Keratinocyte (primary cell): Measurements from ENCODE around the gene AJAP1. TPM values are rescaled to one million over a fixed set of nuclear protein-coding genes. Genes with fewer than 3 reads are reported as not detected.

ENCODE experiments used
- DNase-seq: peaks from one replicate; pipeline ENCODE4 v3.0.0-alpha.2; 2011; ENCODE audit warnings: low read depth, missing footprints, low spot score
- FAIRE-seq: peaks from 2 replicates; lab custom pipeline; 2011; peaks lifted over from hg19 to GRCh38; lab: Jason Lieb, UNC
- H2AFZ ChIP-seq: 2 replicates; pipeline ENCODE4 v1.6.0; 2012; ENCODE audit warnings: low read length, control low read depth, inconsistent platforms; ENCODE audit not compliant: control insufficient read depth
- H3K27ac ChIP-seq: 2 replicates; pipeline ENCODE4 v1.5.1; 2011; ENCODE audit warnings: low read length; ENCODE audit not compliant: control insufficient read depth, insufficient read depth
- H3K27me3 ChIP-seq: 3 replicates; pipeline ENCODE4 v1.6.0; 2011; ENCODE audit warnings: low read length; ENCODE audit not compliant: control insufficient read depth, insufficient read depth; ENCODE audit errors: extremely low read depth
- H3K36me3 ChIP-seq, 2 experiments: 2 replicates in 1 of 2; 3 replicates in 1 of 2; pipeline ENCODE4 v1.5.1; 2011; ENCODE audit warnings: low read length in 2 of 2, mild to moderate bottlenecking in 1 of 2; ENCODE audit not compliant: control insufficient read depth in 2 of 2, insufficient read depth in 2 of 2; ENCODE audit errors: extremely low read depth in 1 of 2
- H3K4me1 ChIP-seq: 3 replicates; pipeline ENCODE4 v1.5.1; 2011; ENCODE audit warnings: low read length; ENCODE audit not compliant: control insufficient read depth, insufficient read depth; ENCODE audit errors: extremely low read depth
- H3K4me2 ChIP-seq: 3 replicates; pipeline ENCODE4 v1.6.0; 2011; ENCODE audit warnings: low read depth, low read length; ENCODE audit not compliant: control insufficient read depth, insufficient read depth; ENCODE audit errors: extremely low read depth
- H3K4me3 ChIP-seq, 3 experiments: fragments of 200-600 bp in 1 of 3; sonication (generic) in 1 of 3; 2 replicates in 2 of 3; 3 replicates in 1 of 3; pipeline ENCODE4 v1.5.1; 2011 to 2016; ENCODE audit warnings: low read length in 3 of 3, mild to moderate bottlenecking in 3 of 3, control low read depth in 2 of 3, inconsistent platforms in 1 of 3, low read depth in 1 of 3, mixed read lengths in 1 of 3, mixed run types in 1 of 3, moderate library complexity in 1 of 3; ENCODE audit not compliant: control insufficient read depth in 2 of 3, insufficient read depth in 2 of 3; ENCODE audit errors: extremely low read depth in 1 of 3
- H3K79me2 ChIP-seq: 2 replicates; pipeline ENCODE4 v1.6.0; 2012; ENCODE audit warnings: low read length; ENCODE audit not compliant: control insufficient read depth, insufficient read depth
- H3K9ac ChIP-seq: 3 replicates; pipeline ENCODE4 v1.6.0; 2011; ENCODE audit warnings: low read length; ENCODE audit not compliant: control insufficient read depth, insufficient read depth; ENCODE audit errors: extremely low read depth
- H3K9me1 ChIP-seq: 3 replicates; pipeline ENCODE4 v1.6.0; 2011; ENCODE audit warnings: low read length; ENCODE audit not compliant: control insufficient read depth, insufficient read depth; ENCODE audit errors: extremely low read depth
- H3K9me3 ChIP-seq: 2 replicates; pipeline ENCODE4 v1.5.1; 2012; ENCODE audit warnings: low read depth, low read length; ENCODE audit not compliant: control insufficient read depth
- H4K20me1 ChIP-seq: 3 replicates; pipeline ENCODE4 v1.6.0; 2011; ENCODE audit warnings: low read length; ENCODE audit not compliant: control insufficient read depth, insufficient read depth; ENCODE audit errors: extremely low read depth
- CTCF ChIP-seq, 3 experiments: IDR thresholded peaks in 1 of 3; conservative IDR thresholded peaks in 1 of 3; optimal IDR thresholded peaks in 1 of 3; 2 replicates in 2 of 3; 3 replicates in 1 of 3; pipeline versions ENCODE3 to v1.5.1; 2011; ENCODE audit warnings: low read length in 3 of 3, mild to moderate bottlenecking in 3 of 3, moderate library complexity in 2 of 3, control low read depth in 1 of 3, inconsistent platforms in 1 of 3; ENCODE audit not compliant: insufficient read depth in 2 of 3; ENCODE audit errors: extremely low read depth in 1 of 3
- EZH2 ChIP-seq: IDR thresholded peaks from one replicate; pipeline ENCODE4 v1.6.1; 2012; ENCODE audit warnings: inconsistent platforms, mild to moderate bottlenecking, low read length, moderate library complexity
- dilution Hi-C: fragments of 300-500 bp; cut with MboI; formaldehyde crosslinking; loops from one replicate; pipeline ENCODE4 v1.7.0; 2020; ENCODE audit warnings: low sequenced_read_pairs; ENCODE audit not compliant: extremely low pct_ligation_motif_present
- polyA plus RNA-seq, 5 experiments: library from polyadenylated mRNA; depleted of rRNA in 3 of 5; stranded (reverse) in 3 of 5; stranded (forward) in 1 of 5; unstranded in 1 of 5; fragments of >200 nt; gene quantifications; 1 replicate in 1 of 5; 2 replicates in 3 of 5; 3 replicates in 1 of 5; pipeline versions ENCODE4 v1.2.1 to v1.2.3, GENCODE V29; 2011 to 2012; ENCODE audit warnings: missing spikeins in 2 of 5, low read depth in 1 of 5, low replicate concordance in 1 of 5

Gene AJAP1
- polyA plus RNA-seq, 1 donor (not counting 4 experiments of a cell fraction or from before 2014, with no cell fraction given): 2.2 TPM

DNA sequence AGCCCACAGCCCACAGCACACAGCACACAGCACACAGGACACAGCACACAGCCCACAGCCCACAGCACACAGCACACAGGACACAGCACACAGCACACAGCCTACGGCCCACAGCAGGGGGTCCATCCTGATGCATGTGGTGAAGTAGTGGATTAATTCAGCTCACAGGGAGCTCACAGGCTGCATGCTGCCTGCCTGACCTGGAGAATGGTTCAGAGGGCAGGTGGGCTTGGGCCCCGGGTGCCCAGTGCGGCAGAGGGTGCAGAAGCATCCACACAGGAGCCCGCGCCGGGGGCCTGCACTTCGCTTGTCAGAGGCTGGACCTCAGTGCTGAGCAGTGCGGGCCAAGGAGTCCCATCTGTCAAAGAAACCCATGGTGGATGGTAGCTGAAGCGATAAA, 21.1 kb upstream of the AJAP1 start:
- no peak overlapping the region for H3K4me3 ChIP-seq
- H3K9me3 ChIP-seq: no peaks in the 10 kb centered on the region
- H3K27ac ChIP-seq: no peak overlapping the region
- no peak for FAIRE-seq
- no peak overlapping the region for H3K9ac ChIP-seq
- no peak overlapping the region for H2AFZ ChIP-seq
- no peaks in the 10 kb centered on the region for H3K27me3 ChIP-seq
- no peaks in the 10 kb centered on the region for H3K9me1 ChIP-seq
- TF ChIP-seq CTCF (optimal IDR thresholded peaks at IDR 0.05 in 1 of 3, IDR thresholded peaks at IDR 0.05 in 1 of 3, conservative IDR thresholded peaks at IDR 0.05 in 1 of 3; ENCODE audit: extremely low read depth in 1 of 3, insufficient read depth in 2 of 3, low read length in 3 of 3) (no peak), EZH2 (no peak)
- H4K20me1 ChIP-seq: no peaks in the 10 kb centered on the region
- H3K4me1 ChIP-seq: no peaks in the 10 kb centered on the region
- H3K36me3 ChIP-seq: no peaks in the 10 kb centered on the region
- dilution Hi-C loops: no loop called here
- no peak overlapping the region for H3K4me2 ChIP-seq
- DNase-seq: no peak
- H3K79me2 ChIP-seq: no peaks in the 10 kb centered on the region

- Histone ChIP-seq H3K4me2 (no peak overlapping the region), H3K9ac (no peak overlapping the region), H3K9me1 (no peaks in the 10 kb centered on the region), H3K27ac (no peak overlapping the region), H3K79me2 (no peaks in the 10 kb centered on the region), H3K4me1 (no peaks in the 10 kb centered on the region), H3K27me3 (no peaks in the 10 kb centered on the region), H2AFZ (no peak overlapping the region), H3K4me3 (no peak overlapping the region), H3K9me3 (no peaks in the 10 kb centered on the region), H3K36me3 (no peaks in the 10 kb centered on the region), H4K20me1 (no peaks in the 10 kb centered on the region)
- dilution Hi-C loops: no loop called here
- no peak for TF ChIP-seq EZH2
- TF ChIP-seq CTCF (optimal IDR thresholded peaks at IDR 0.05 in 1 of 3, IDR thresholded peaks at IDR 0.05 in 1 of 3, conservative IDR thresholded peaks at IDR 0.05 in 1 of 3; ENCODE audit: extremely low read depth in 1 of 3, insufficient read depth in 2 of 3, low read length in 3 of 3): no peak
- no peak for FAIRE-seq
- DNase-seq: no peak
These were observed 20.1 kb upstream of the AJAP1 start for GRCh38 chr1:4634156-4634792.
